A673 (cell line): Measurements from ENCODE around the gene MRPL40. TPM values are rescaled to one million over a fixed set of nuclear protein-coding genes. Genes with fewer than 3 reads are reported as not detected.
"Not testable (repeated sequence)": the region's sequence is repeated elsewhere in the genome, so short reads cannot be mapped to it uniquely, and the experiment has no call there.

ENCODE experiments used
- BruUV-seq: library from RNA; stranded (reverse); fragments of 400-500 nt; replicated peaks from 2 replicates; lab custom pipeline; 2021; lab: Mats Ljungman, UMichigan
- CTCF ChIA-PET: fragments of 300-600 bp; sonication (Branson Sonifier 250); formaldehyde crosslinking; loops from one replicate; lab custom pipeline; 2022; ENCODE audit warnings: antibody characterized with exemption; lab: Charles Lee
- POLR2A ChIA-PET: fragments of 300-600 bp; sonication (Branson Sonifier 250); formaldehyde crosslinking; loops from one replicate; lab custom pipeline; 2022; ENCODE audit warnings: antibody characterized with exemption; ENCODE audit not compliant: low non-redundant PET; lab: Charles Lee
- DNase-seq: peaks from one replicate; pipeline ENCODE4 v3.0.0-alpha.2; 2015; ENCODE audit warnings: low spot score
- H3K27ac ChIP-seq: fragments of 200-600 bp; sonication (generic); 2 replicates; pipeline ENCODE4 v1.5.1; 2016; ENCODE audit warnings: mixed run types, low read depth, mild to moderate bottlenecking, mixed read lengths, antibody characterized with exemption, low read length; ENCODE audit not compliant: poor library complexity, severe bottlenecking
- H3K27me3 ChIP-seq: fragments of 200-600 bp; sonication (generic); replicated peaks from 2 replicates; pipeline ENCODE4 v1.6.1; 2017; ENCODE audit warnings: mixed run types, low read depth, mild to moderate bottlenecking, mixed read lengths, antibody characterized with exemption, low read length; ENCODE audit not compliant: insufficient read depth, poor library complexity
- H3K36me3 ChIP-seq: fragments of 200-600 bp; sonication (generic); 2 replicates; pipeline ENCODE4 v1.6.1; 2016; ENCODE audit warnings: mixed run types, mild to moderate bottlenecking, mixed read lengths, antibody characterized with exemption, low read length; ENCODE audit not compliant: insufficient read depth, poor library complexity, severe bottlenecking
- H3K4me1 ChIP-seq: fragments of 200-600 bp; sonication (generic); 2 replicates; pipeline ENCODE4 v1.6.1; 2017; ENCODE audit warnings: mixed run types, mild to moderate bottlenecking, mixed read lengths, antibody characterized with exemption, low read length; ENCODE audit not compliant: insufficient read depth, poor library complexity, severe bottlenecking
- H3K4me3 ChIP-seq: fragments of 200-600 bp; sonication (generic); 2 replicates; pipeline ENCODE4 v1.5.1; 2016; ENCODE audit warnings: low read depth, mixed run types, mild to moderate bottlenecking, mixed read lengths, low read length; ENCODE audit not compliant: poor library complexity, severe bottlenecking
- H3K9me3 ChIP-seq: fragments of 200-600 bp; sonication (generic); 2 replicates; pipeline ENCODE4 v1.6.1; 2016; ENCODE audit warnings: mixed run types, low read depth, mild to moderate bottlenecking, mixed read lengths, antibody characterized with exemption, low read length; ENCODE audit not compliant: poor library complexity, severe bottlenecking
- EZH2 ChIP-seq: fragments of 200-600 bp; sonication (generic); IDR thresholded peaks from 2 replicates; pipeline ENCODE4 v1.6.1; 2017; ENCODE audit warnings: borderline replicate concordance, low read depth, mild to moderate bottlenecking, mixed read lengths, antibody characterized with exemption, low read length; ENCODE audit not compliant: poor library complexity, severe bottlenecking
- intact Hi-C: fragments of 100-400 bp; cut with micrococcal nuclease; formaldehyde crosslinking; loops from one replicate; pipeline ENCODE4 v1.10.0; 2022; ENCODE audit not compliant: unreplicated experiment
- total RNA-seq: library from RNA; stranded (reverse); gene quantifications from 2 replicates; pipeline ENCODE4 v1.2.3, GENCODE V29; 2021
- TF ChIP-seq, protein P1 (sequence below): fragments of 300-800, 200-600 bp; sonication (generic); conservative IDR thresholded peaks from 2 replicates; pipeline ENCODE4 v1.5.1; 2017; ENCODE audit warnings: low read depth, mild to moderate bottlenecking, antibody characterized with exemption, low read length, moderate library complexity, mixed read lengths

MRPL40 gene
- total RNA-seq, 1 experiment from 2014 or later, result 21.9 TPM

DNA sequence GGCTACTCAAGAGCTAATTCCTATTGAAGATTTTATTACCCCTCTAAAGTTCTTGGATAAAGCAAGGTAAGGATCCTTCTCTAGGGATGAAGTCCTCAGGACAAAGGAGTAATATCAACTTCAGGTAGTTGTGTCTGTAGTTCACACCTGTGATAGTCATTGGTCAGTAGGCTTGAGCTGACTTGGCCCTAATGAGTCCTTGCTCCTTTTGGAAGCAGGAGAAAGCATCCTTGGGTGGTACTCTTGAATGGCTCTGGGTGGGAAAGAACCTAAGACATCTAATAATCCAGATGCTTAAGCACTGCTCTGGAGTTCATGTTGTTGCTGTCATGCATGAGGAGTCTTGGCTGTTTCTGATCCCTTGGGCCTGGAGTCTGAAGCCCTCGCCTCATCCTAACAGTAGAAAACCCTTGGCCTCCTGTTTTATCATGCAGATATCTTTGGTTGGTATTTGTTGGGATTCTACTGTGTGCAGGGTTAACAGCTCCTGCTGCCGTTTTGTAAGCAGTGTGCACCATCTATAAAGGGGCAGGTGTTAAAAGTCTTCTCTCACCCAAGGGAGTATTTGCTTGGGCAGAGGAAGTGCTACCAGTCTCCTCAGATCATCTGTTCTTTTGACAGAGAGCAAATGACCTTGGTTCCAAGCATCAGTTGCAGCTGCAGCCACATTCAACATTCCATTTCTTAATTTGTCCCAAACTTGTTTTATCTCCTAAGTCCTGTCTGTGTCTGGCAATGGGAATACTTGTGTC lies 2.7 kb downstream of the MRPL40 start:
- Histone ChIP-seq H3K4me3 (no peak overlapping the region), H3K9me3 (no peaks in the 10 kb centered on the region), H3K27me3 (no peaks in the 10 kb centered on the region), H3K36me3 (peaks cover 6% of the 10 kb centered on the region), H3K4me1 (no peaks in the 10 kb centered on the region), H3K27ac (no peak overlapping the region)
- no TSS peak for BruUV-seq
- CTCF ChIA-PET, result no interaction called here
- DNase-seq, result no peak
- intact Hi-C loops, result loop anchor here (5.0 kb wide), 1 partner anchor 282 kb away; no protein-coding TSS in a partner anchor
- POLR2A ChIA-PET, result no interaction called here
- TF ChIP-seq, protein P1, sequence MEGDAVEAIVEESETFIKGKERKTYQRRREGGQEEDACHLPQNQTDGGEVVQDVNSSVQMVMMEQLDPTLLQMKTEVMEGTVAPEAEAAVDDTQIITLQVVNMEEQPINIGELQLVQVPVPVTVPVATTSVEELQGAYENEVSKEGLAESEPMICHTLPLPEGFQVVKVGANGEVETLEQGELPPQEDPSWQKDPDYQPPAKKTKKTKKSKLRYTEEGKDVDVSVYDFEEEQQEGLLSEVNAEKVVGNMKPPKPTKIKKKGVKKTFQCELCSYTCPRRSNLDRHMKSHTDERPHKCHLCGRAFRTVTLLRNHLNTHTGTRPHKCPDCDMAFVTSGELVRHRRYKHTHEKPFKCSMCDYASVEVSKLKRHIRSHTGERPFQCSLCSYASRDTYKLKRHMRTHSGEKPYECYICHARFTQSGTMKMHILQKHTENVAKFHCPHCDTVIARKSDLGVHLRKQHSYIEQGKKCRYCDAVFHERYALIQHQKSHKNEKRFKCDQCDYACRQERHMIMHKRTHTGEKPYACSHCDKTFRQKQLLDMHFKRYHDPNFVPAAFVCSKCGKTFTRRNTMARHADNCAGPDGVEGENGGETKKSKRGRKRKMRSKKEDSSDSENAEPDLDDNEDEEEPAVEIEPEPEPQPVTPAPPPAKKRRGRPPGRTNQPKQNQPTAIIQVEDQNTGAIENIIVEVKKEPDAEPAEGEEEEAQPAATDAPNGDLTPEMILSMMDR, result no peak
- no peak for TF ChIP-seq EZH2

DNA sequence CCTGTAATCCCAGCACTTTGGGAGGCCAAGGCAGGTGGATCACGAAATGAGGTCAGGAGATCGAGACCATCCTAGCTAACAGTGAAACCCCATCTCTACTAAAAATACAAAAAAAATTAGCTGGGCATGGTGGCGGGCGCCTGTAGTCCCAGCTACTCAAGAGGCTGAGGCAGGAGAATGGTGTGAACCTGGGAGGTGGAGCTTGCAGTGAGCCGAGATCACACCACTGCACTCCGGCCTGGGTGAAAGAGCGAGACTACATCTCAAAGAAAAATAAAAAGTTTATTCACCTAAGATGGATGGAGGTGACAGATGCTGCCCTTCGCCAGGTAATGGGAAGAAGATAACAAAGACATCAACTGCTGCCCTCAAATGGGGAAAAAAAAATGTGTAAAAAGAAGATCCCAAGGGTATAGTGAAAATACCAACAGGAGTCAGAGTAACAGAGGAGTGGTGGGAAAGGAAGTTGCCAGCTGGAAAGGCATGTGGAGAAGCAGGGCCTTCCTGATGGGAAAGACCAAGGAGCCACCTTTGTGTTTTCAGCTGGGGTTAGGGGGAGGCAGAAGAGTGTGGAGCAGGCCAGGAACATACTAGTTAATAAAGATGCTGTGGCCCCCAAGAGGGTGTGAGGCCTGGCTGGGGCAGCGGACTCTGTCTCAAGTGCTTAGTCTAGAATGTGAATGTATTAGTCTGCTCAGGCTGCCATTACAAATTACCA lies 4.3 kb downstream of the MRPL40 start:
- H3K27me3 ChIP-seq, H3K9me3 ChIP-seq, BruUV-seq, H3K4me3 ChIP-seq, POLR2A ChIA-PET, intact Hi-C loops, H3K4me1 ChIP-seq, CTCF ChIA-PET, H3K27ac ChIP-seq: not testable (repeated sequence)
- peak; percentile 21 for DNase-seq
- H3K36me3 ChIP-seq, result peaks cover 13% of the 10 kb centered on the region

DNA sequence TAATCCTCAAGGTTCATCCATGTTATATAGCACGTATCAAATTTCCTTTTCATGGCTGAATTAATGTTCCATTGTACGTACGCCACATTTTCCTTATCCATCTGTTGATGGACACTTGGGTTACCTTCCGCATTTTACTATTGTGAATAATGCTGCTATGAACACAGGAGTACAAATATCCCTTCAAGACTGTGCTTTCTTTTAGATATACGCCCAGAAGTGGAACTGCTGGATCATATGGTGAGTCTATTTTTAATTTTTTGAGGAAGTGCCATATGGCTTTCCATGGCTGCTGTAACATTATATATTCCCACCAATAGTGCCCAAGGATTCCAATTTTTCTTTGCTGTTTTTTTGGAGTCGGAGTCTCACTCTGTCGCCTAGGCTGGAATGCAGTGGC lies 6.0 kb downstream of the MRPL40 start:
- no peak for TF ChIP-seq EZH2
- TF ChIP-seq, protein P1, result no peak
- no peak overlapping the region for H3K4me3 ChIP-seq
- CTCF ChIA-PET, result no interaction called here
- no peaks in the 10 kb centered on the region for H3K4me1 ChIP-seq
- no peaks in the 10 kb centered on the region for H3K27me3 ChIP-seq
- no TSS peak for BruUV-seq
- intact Hi-C loops, result no loop called here
- DNase-seq, result no peak
- H3K9me3 ChIP-seq, result no peaks in the 10 kb centered on the region
- POLR2A ChIA-PET, result no interaction called here
- H3K36me3 ChIP-seq, result peaks cover 14% of the 10 kb centered on the region
- H3K27ac ChIP-seq, result no peak overlapping the region
